ENCODE data around the gene CEP72.
"Not testable (repeated sequence)": the region's sequence is repeated elsewhere in the genome, so short reads cannot be mapped to it uniquely, and the experiment has no call there.

- not testable (repeated sequence) for TF ChIP-seq POLR2A (IDR thresholded peaks at IDR 0.05; ENCODE audit: low read depth); CTCF (IDR thresholded peaks at IDR 0.05)
Measured at GRCh38 chr5:628351-629205, 16.4 kb downstream of the CEP72 start.

Data from esophagus muscularis mucosa (tissue), 3 donors.